CD14-positive monocyte (primary cell): Measurements from ENCODE around the gene RALGAPB. TPM values are rescaled to one million over a fixed set of nuclear protein-coding genes. Genes with fewer than 3 reads are reported as not detected.

Source experiments
- DNase-seq, 3 donors: peaks; one replicate each; pipeline ENCODE4 v3.0.0-alpha.2; 2011 to 2022
- H2AFZ ChIP-seq: 2 replicates; pipeline ENCODE4 v1.6.0; 2012; ENCODE audit warnings: mild to moderate bottlenecking, low read depth, low read length, inconsistent platforms; ENCODE audit not compliant: insufficient read depth, poor library complexity, severe bottlenecking
- H3K27ac ChIP-seq, 2 donors: 1 replicate in 1 of 2; 2 replicates in 1 of 2; pipeline ENCODE4 v1.5.1; 2012 to 2013; ENCODE audit warnings: low read length in 2 of 2, control low read depth in 1 of 2, inconsistent platforms in 1 of 2, low read depth in 1 of 2, mild to moderate bottlenecking in 1 of 2
- H3K27me3 ChIP-seq, 2 donors: one replicate each; pipeline versions ENCODE4 v1.6.0 to v1.6.1; 2011 to 2013; ENCODE audit warnings: low read length in 2 of 2; ENCODE audit not compliant: control insufficient read depth in 2 of 2, insufficient read depth in 2 of 2
- H3K36me3 ChIP-seq, 2 donors: replicated peaks in 1 of 2; 1 replicate in 1 of 2; 2 replicates in 1 of 2; pipeline versions ENCODE4 v1.5.1 to v1.6.1; 2012 to 2013; ENCODE audit warnings: low read length in 2 of 2, control low read depth in 1 of 2, inconsistent platforms in 1 of 2, mild to moderate bottlenecking in 1 of 2; ENCODE audit not compliant: insufficient read depth in 2 of 2, control insufficient read depth in 1 of 2
- H3K4me1 ChIP-seq, 2 donors: 1 replicate in 1 of 2; 2 replicates in 1 of 2; pipeline versions ENCODE4 v1.5.1 to v1.6.1; 2012 to 2013; ENCODE audit warnings: low read length in 2 of 2, control low read depth in 1 of 2, inconsistent platforms in 1 of 2, mild to moderate bottlenecking in 1 of 2, moderate library complexity in 1 of 2; ENCODE audit not compliant: insufficient read depth in 2 of 2, control insufficient read depth in 1 of 2
- H3K4me2 ChIP-seq: replicated peaks from 2 replicates; pipeline ENCODE3; 2012; ENCODE audit warnings: low read length, moderate library complexity, mild to moderate bottlenecking; ENCODE audit not compliant: poor library complexity, severe bottlenecking; ENCODE audit errors: extremely low read depth
- H3K4me3 ChIP-seq, 3 experiments: fragments of 200-600 bp in 1 of 3; sonication (generic) in 1 of 3; replicated peaks in 1 of 3; 1 replicate in 2 of 3; 2 replicates in 1 of 3; pipeline ENCODE4 v1.5.1; 2011 to 2013; ENCODE audit warnings: low read length in 3 of 3, mild to moderate bottlenecking in 3 of 3, control low read depth in 2 of 3, low read depth in 2 of 3, inconsistent platforms in 1 of 3, moderate library complexity in 1 of 3
- H3K79me2 ChIP-seq: 2 replicates; pipeline ENCODE4 v1.6.0; 2012; ENCODE audit warnings: mild to moderate bottlenecking, control low read depth, inconsistent platforms, low read length, moderate library complexity; ENCODE audit not compliant: insufficient read depth
- H3K9ac ChIP-seq: 2 replicates; pipeline ENCODE4 v1.6.0; 2017; ENCODE audit warnings: low read length, mild to moderate bottlenecking; ENCODE audit not compliant: insufficient read depth, poor library complexity, severe bottlenecking
- H3K9me3 ChIP-seq, 2 donors: replicated peaks in 1 of 2; 1 replicate in 1 of 2; 2 replicates in 1 of 2; pipeline versions ENCODE4 v1.5.1 to v1.6.1; 2012 to 2013; ENCODE audit warnings: low read length in 2 of 2, control low read depth in 1 of 2; ENCODE audit not compliant: control insufficient read depth in 1 of 2, insufficient read depth in 1 of 2
- H4K20me1 ChIP-seq: 2 replicates; pipeline ENCODE4 v1.6.0; 2012; ENCODE audit warnings: mild to moderate bottlenecking, low read length, control low read depth, moderate library complexity; ENCODE audit not compliant: insufficient read depth
- H3K27ac Mint-ChIP-seq, 7 donors: one replicate each; pipeline ENCODE4 v1.8.0; 2020; ENCODE audit warnings: mild to moderate bottlenecking in 7 of 7, mixed read lengths in 7 of 7, moderate library complexity in 6 of 7, inconsistent platforms in 2 of 7
- H3K27me3 Mint-ChIP-seq, 3 donors: one replicate each; pipeline ENCODE4 v1.8.0; 2021 to 2022; ENCODE audit warnings: low read depth in 3 of 3, mild to moderate bottlenecking in 3 of 3, mixed read lengths in 3 of 3, moderate library complexity in 3 of 3, inconsistent platforms in 1 of 3
- H3K36me3 Mint-ChIP-seq, 2 donors: one replicate each; pipeline ENCODE4 v1.8.0; 2020; ENCODE audit warnings: mixed read lengths in 2 of 2, inconsistent platforms in 1 of 2, mild to moderate bottlenecking in 1 of 2
- H3K4me1 Mint-ChIP-seq: one replicate; pipeline ENCODE4 v1.8.0; 2020; ENCODE audit warnings: mild to moderate bottlenecking, mixed read lengths
- H3K4me3 Mint-ChIP-seq, 2 donors: one replicate each; pipeline ENCODE4 v1.8.0; 2020; ENCODE audit warnings: mild to moderate bottlenecking in 2 of 2, mixed read lengths in 2 of 2, moderate library complexity in 1 of 2
- H3K9me3 Mint-ChIP-seq, 7 donors: one replicate each; pipeline ENCODE4 v1.8.0; 2020 to 2022; ENCODE audit warnings: mixed read lengths in 7 of 7, mild to moderate bottlenecking in 6 of 7, moderate library complexity in 6 of 7, inconsistent platforms in 2 of 7
- WGBS: methylation state at CpG from one replicate; pipeline ENCODE4 v1.1.5; 2013; ENCODE audit warnings: missing lambda C conversion rate; ENCODE audit not compliant: insufficient coverage; 5-methylcytosine and 5-hydroxymethylcytosine counted together
- intact Hi-C, 2 donors: fragments of 100-400 bp; cut with micrococcal nuclease; formaldehyde crosslinking; loops; one replicate each; pipeline versions ENCODE4 v1.15.0 to v1.15.1; 2023
- polyA plus RNA-seq, 3 donors: library from polyadenylated mRNA; depleted of rRNA in 1 of 3; unstranded in 2 of 3; stranded (reverse) in 1 of 3; fragments of 300-500 nt in 2 of 3; fragments of >200 nt in 1 of 3; fragmentation: Illumina TruSeq in 2 of 3; gene quantifications; 1 replicate in 2 of 3; 2 replicates in 1 of 3; pipeline ENCODE4 v1.2.3, GENCODE V29; 2012 to 2021
- TF ChIP-seq, protein P1 (sequence below): fragments of 200-600 bp; IDR thresholded peaks from one replicate; pipeline ENCODE4 v1.8.0; 2022; ENCODE audit warnings: antibody characterized with exemption, mild to moderate bottlenecking

The RALGAPB gene
- polyA plus RNA-seq, 3 donors = 4.7 to 15.5 (median 6.1) TPM

DNA sequence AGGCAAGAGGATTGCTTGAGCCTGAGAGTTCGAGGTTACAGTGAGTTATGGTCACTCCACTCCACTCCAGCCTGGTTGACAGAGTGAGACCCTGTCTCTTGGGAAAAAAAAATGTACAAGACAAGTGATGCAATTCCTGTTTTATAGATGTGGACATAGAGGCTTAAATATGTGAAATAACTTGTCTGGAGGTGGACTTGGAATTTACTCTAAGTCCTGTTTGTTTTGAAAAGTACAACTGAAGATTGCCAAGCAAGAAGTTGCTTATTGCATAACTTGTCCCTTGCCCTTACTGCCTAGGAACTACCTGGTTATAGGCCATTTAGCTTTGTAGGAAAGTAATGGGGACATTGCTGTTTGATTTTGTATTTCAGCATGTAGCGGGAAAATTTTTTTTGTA is 82.3 kb downstream of the RALGAPB start:
- Histone ChIP-seq H3K4me2 (no peak overlapping the region), H3K27me3 (no peaks in the 10 kb centered on the region), H3K9ac (no peak overlapping the region), H2AFZ (no peak overlapping the region), H3K9me3 (no peaks in the 10 kb centered on the region), H4K20me1 (no peaks in the 10 kb centered on the region), H3K36me3 (peaks cover 83 to 100% of the 10 kb centered on the region in 2 donors), H3K27ac (no peak overlapping the region), H3K4me3 (no peak overlapping the region), H3K4me1 (no peaks in the 10 kb centered on the region), H3K79me2 (no peaks in the 10 kb centered on the region)
- H3K27me3 Mint-ChIP-seq = no peaks in the 10 kb centered on the region
- no CpG with 5 or more reads among the region's 2 CpGs for WGBS
- TF ChIP-seq, protein P1, sequence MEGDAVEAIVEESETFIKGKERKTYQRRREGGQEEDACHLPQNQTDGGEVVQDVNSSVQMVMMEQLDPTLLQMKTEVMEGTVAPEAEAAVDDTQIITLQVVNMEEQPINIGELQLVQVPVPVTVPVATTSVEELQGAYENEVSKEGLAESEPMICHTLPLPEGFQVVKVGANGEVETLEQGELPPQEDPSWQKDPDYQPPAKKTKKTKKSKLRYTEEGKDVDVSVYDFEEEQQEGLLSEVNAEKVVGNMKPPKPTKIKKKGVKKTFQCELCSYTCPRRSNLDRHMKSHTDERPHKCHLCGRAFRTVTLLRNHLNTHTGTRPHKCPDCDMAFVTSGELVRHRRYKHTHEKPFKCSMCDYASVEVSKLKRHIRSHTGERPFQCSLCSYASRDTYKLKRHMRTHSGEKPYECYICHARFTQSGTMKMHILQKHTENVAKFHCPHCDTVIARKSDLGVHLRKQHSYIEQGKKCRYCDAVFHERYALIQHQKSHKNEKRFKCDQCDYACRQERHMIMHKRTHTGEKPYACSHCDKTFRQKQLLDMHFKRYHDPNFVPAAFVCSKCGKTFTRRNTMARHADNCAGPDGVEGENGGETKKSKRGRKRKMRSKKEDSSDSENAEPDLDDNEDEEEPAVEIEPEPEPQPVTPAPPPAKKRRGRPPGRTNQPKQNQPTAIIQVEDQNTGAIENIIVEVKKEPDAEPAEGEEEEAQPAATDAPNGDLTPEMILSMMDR = no peak
- DNase-seq = no peak
- no peak overlapping the region for H3K27ac Mint-ChIP-seq
- intact Hi-C loops = no loop called here
- no peak overlapping the region for H3K4me3 Mint-ChIP-seq
- peaks cover 44 to 48% of the 10 kb centered on the region in 2 donors for H3K36me3 Mint-ChIP-seq
- H3K9me3 Mint-ChIP-seq = no peaks in the 10 kb centered on the region
- no peaks in the 10 kb centered on the region for H3K4me1 Mint-ChIP-seq

DNA sequence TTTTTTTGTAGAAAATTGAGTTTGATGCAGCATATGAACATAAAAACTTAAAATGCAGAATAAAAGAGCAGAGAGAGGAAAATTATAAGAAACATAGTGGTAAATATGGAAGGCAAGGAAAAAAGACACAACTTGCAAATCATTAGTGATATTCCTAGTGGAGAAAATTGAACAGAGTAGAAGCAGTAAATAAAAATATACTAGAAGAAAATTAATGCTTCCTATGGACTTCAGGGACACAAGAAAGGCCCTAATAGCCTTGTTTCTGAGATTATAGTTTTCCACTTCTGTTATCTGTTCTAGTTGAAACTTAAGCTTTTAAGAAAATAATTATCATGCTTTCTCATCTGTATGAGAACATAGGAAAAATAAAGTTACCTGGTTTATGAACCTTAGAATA is 82.8 kb downstream of the RALGAPB start:
- Histone ChIP-seq H3K27me3 (no peaks in the 10 kb centered on the region), H3K4me2 (no peak overlapping the region), H3K27ac (no peak overlapping the region), H3K9ac (no peak overlapping the region), H3K36me3 (peaks cover 85 to 100% of the 10 kb centered on the region in 2 donors), H3K4me3 (no peak overlapping the region), H2AFZ (no peak overlapping the region), H3K9me3 (no peaks in the 10 kb centered on the region), H3K4me1 (no peaks in the 10 kb centered on the region), H4K20me1 (no peaks in the 10 kb centered on the region), H3K79me2 (no peaks in the 10 kb centered on the region)
- intact Hi-C loops = no loop called here
- H3K4me1 Mint-ChIP-seq = no peaks in the 10 kb centered on the region
- H3K27ac Mint-ChIP-seq = no peak overlapping the region
- peaks cover 48 to 50% of the 10 kb centered on the region in 2 donors for H3K36me3 Mint-ChIP-seq
- no peaks in the 10 kb centered on the region for H3K9me3 Mint-ChIP-seq
- TF ChIP-seq, protein P1 = no peak
- H3K4me3 Mint-ChIP-seq = no peak overlapping the region
- no peak for DNase-seq
- H3K27me3 Mint-ChIP-seq = no peaks in the 10 kb centered on the region
